Stomach (tissue), 4 donors: ENCODE data around the gene TNFRSF14.

ENCODE experiments used
- CTCF ChIP-seq, 7 experiments: fragments of 450-650 bp in 4 of 7; fragments of 200-600 bp in 3 of 7; sonication (generic) in 3 of 7; IDR thresholded peaks; one replicate each; pipeline ENCODE4 v1.5.1; 2016 to 2019; ENCODE audit warnings: antibody characterized with exemption in 7 of 7, control low read depth in 2 of 7, mild to moderate bottlenecking in 1 of 7
- POLR2A ChIP-seq, 4 donors: fragments of 450-650 bp; IDR thresholded peaks; one replicate each; pipeline ENCODE4 v1.6.1; 2016; ENCODE audit warnings: antibody characterized with exemption in 4 of 4, control low read depth in 2 of 4, mild to moderate bottlenecking in 1 of 4, moderate library complexity in 1 of 4

- TF ChIP-seq CTCF (IDR thresholded peaks at IDR 0.05) (no peak), POLR2A (IDR thresholded peaks at IDR 0.05) (no peak)
These were observed 11.0 kb downstream of the TNFRSF14 start for GRCh38 chr1:2567083-2567679.
